Calu3 (cell line): ENCODE data around the gene FOXN3. TPM values are rescaled to one million over a fixed set of nuclear protein-coding genes. Genes with fewer than 3 reads are reported as not detected.

ENCODE experiments used
- BruUV-seq: library from RNA; stranded (reverse); fragments of 400-500 nt; replicated peaks from 2 replicates; lab custom pipeline; 2021; lab: Mats Ljungman, UMichigan
- CTCF ChIA-PET: fragments of 300-600 bp; sonication (Branson Sonifier 250); formaldehyde crosslinking; loops from one replicate; lab custom pipeline; 2022; ENCODE audit warnings: antibody characterized with exemption; lab: Charles Lee
- DNase-seq: peaks from one replicate; pipeline ENCODE4 v3.0.0; 2022
- H3K27ac Mint-ChIP-seq: one replicate; pipeline ENCODE4 v1.8.0; 2022; ENCODE audit warnings: mixed read lengths; ENCODE audit not compliant: unreplicated experiment
- H3K27me3 Mint-ChIP-seq: one replicate; pipeline ENCODE4 v1.8.0; 2022; ENCODE audit warnings: mixed read lengths; ENCODE audit not compliant: unreplicated experiment
- H3K36me3 Mint-ChIP-seq: one replicate; pipeline ENCODE4 v1.8.0; 2022; ENCODE audit warnings: mild to moderate bottlenecking, moderate library complexity, mixed read lengths; ENCODE audit not compliant: insufficient read depth, unreplicated experiment
- H3K4me1 Mint-ChIP-seq: one replicate; pipeline ENCODE4 v1.8.0; 2022; ENCODE audit warnings: mild to moderate bottlenecking, low read depth, mixed read lengths; ENCODE audit not compliant: unreplicated experiment
- H3K4me3 Mint-ChIP-seq: one replicate; pipeline ENCODE4 v1.8.0; 2022; ENCODE audit warnings: mild to moderate bottlenecking, low read depth, moderate library complexity, mixed read lengths; ENCODE audit not compliant: unreplicated experiment
- H3K9me3 Mint-ChIP-seq: one replicate; pipeline ENCODE4 v1.8.0; 2022; ENCODE audit warnings: low read depth, mixed read lengths; ENCODE audit not compliant: unreplicated experiment
- CTCF ChIP-seq: fragments of 200-600 bp; IDR thresholded peaks from one replicate; pipeline ENCODE4 v1.8.0; 2022; ENCODE audit warnings: antibody characterized with exemption; ENCODE audit not compliant: unreplicated experiment
- intact Hi-C: fragments of 100-400 bp; cut with micrococcal nuclease; formaldehyde crosslinking; loops from one replicate; pipeline ENCODE4 v1.10.0; 2022; ENCODE audit not compliant: unreplicated experiment
- total RNA-seq: library from RNA; stranded (reverse); gene quantifications from 2 replicates; pipeline ENCODE4 v1.2.3, GENCODE V29; 2022

Gene FOXN3
- total RNA-seq, 1 experiment from 2014 or later: 11.8 TPM

GRCh38 chr14:89282191-89282590 is 134.8 kb downstream of the FOXN3 start:
- Mint-ChIP-seq H3K4me1 (no peaks in the 10 kb centered on the region), H3K27me3 (no peaks in the 10 kb centered on the region), H3K27ac (no peak overlapping the region), H3K36me3 (no peaks in the 10 kb centered on the region), H3K4me3 (no peak overlapping the region), H3K9me3 (no peaks in the 10 kb centered on the region)
- CTCF ChIA-PET: no interaction called here
- TF ChIP-seq CTCF: no peak
- BruUV-seq: no TSS peak
- DNase-seq: no peak
- intact Hi-C loops: no loop called here

GRCh38 chr14:89280600-89280999 is 136.4 kb downstream of the FOXN3 start:
- no peaks in the 10 kb centered on the region for H3K36me3 Mint-ChIP-seq
- no peaks in the 10 kb centered on the region for H3K27me3 Mint-ChIP-seq
- CTCF ChIA-PET: no interaction called here
- TF ChIP-seq CTCF: no peak
- no peaks in the 10 kb centered on the region for H3K9me3 Mint-ChIP-seq
- intact Hi-C loops: no loop called here
- H3K4me3 Mint-ChIP-seq: no peak overlapping the region
- H3K27ac Mint-ChIP-seq: no peak overlapping the region
- H3K4me1 Mint-ChIP-seq: no peaks in the 10 kb centered on the region
- DNase-seq: no peak
- BruUV-seq: no TSS peak

GRCh38 chr14:89279649-89280232 is 137.3 kb downstream of the FOXN3 start:
- DNase-seq: no peak
- no peaks in the 10 kb centered on the region for H3K4me1 Mint-ChIP-seq
- BruUV-seq: no TSS peak
- no peak overlapping the region for H3K27ac Mint-ChIP-seq
- no peak overlapping the region for H3K4me3 Mint-ChIP-seq
- intact Hi-C loops: no loop called here
- CTCF ChIA-PET: no interaction called here
- no peaks in the 10 kb centered on the region for H3K27me3 Mint-ChIP-seq
- TF ChIP-seq CTCF: no peak
- H3K36me3 Mint-ChIP-seq: no peaks in the 10 kb centered on the region
- H3K9me3 Mint-ChIP-seq: no peaks in the 10 kb centered on the region

- intact Hi-C loops: no loop called here
- no peaks in the 10 kb centered on the region for H3K9me3 Mint-ChIP-seq
- BruUV-seq: no TSS peak
- H3K4me3 Mint-ChIP-seq: no peak overlapping the region
- no peaks in the 10 kb centered on the region for H3K36me3 Mint-ChIP-seq
- DNase-seq: no peak
- no peaks in the 10 kb centered on the region for H3K27me3 Mint-ChIP-seq
- no peaks in the 10 kb centered on the region for H3K4me1 Mint-ChIP-seq
- TF ChIP-seq CTCF: no peak
- H3K27ac Mint-ChIP-seq: no peak overlapping the region
- CTCF ChIA-PET: interaction anchor here (0.5 kb wide), 1 partner anchor 816 kb away, joined by 3 read pairs; no protein-coding TSS in a partner anchor
These were observed 139.8 kb downstream of the FOXN3 start for GRCh38 chr14:89277203-89277602.
